Upper lobe of left lung (tissue), 6 donors: ENCODE results near the gene CACHD1. TPM values are rescaled to one million over a fixed set of nuclear protein-coding genes. Genes with fewer than 3 reads are reported as not detected.

ENCODE experiments used
- ATAC-seq, 2 donors: fragments of 200-7000 bp; cut with Tn5 transposase; one replicate each; pipeline ENCODE4 v1.9.1; 2022; ENCODE audit warnings: mild to moderate bottlenecking in 2 of 2, moderate library complexity in 2 of 2; ENCODE audit not compliant: low FRiP score in 2 of 2
- DNase-seq, 2 donors: peaks; one replicate each; pipeline ENCODE4 v3.0.0-alpha.2; 2019 to 2020
- H3K27ac ChIP-seq, 4 donors: fragments of 200-600 bp; sonication (generic); one replicate each; pipeline ENCODE4 v1.5.1; 2016 to 2019
- H3K27me3 ChIP-seq, 4 donors: fragments of 200-600 bp; sonication (generic); one replicate each; pipeline ENCODE4 v1.5.1; 2017 to 2019
- H3K36me3 ChIP-seq, 4 donors: fragments of 200-600 bp; sonication (generic); one replicate each; pipeline ENCODE4 v1.5.1; 2016 to 2019
- H3K4me1 ChIP-seq, 4 donors: fragments of 200-600 bp; sonication (generic); one replicate each; pipeline ENCODE4 v1.5.1; 2018 to 2019
- H3K4me3 ChIP-seq, 4 donors: fragments of 200-600 bp; sonication (generic); one replicate each; pipeline ENCODE4 v1.5.1; 2017 to 2019; ENCODE audit warnings: mild to moderate bottlenecking in 2 of 4, moderate library complexity in 1 of 4
- H3K9me3 ChIP-seq, 4 donors: fragments of 200-600 bp; sonication (generic); one replicate each; pipeline ENCODE4 v1.5.1; 2018 to 2019
- CTCF ChIP-seq, 6 experiments: fragments of 450-650 bp in 4 of 6; fragments of 200-600 bp in 2 of 6; sonication (generic) in 2 of 6; IDR thresholded peaks; one replicate each; pipeline ENCODE4 v1.5.1; 2016 to 2019; ENCODE audit warnings: antibody characterized with exemption in 6 of 6
- EP300 ChIP-seq, 4 donors: sonication (generic); formaldehyde crosslinking; IDR thresholded peaks; one replicate each; pipeline ENCODE4 v1.5.1; 2017; ENCODE audit warnings: antibody characterized with exemption in 4 of 4, control low read depth in 2 of 4
- POLR2A ChIP-seq, 4 donors: fragments of 450-650 bp; IDR thresholded peaks; one replicate each; pipeline ENCODE4 v1.5.1; 2016 to 2017; ENCODE audit warnings: antibody characterized with exemption in 4 of 4, mild to moderate bottlenecking in 2 of 4
- POLR2AphosphoS5 ChIP-seq, 2 donors: sonication (generic); formaldehyde crosslinking; IDR thresholded peaks; one replicate each; pipeline ENCODE4 v1.5.1; 2017; ENCODE audit warnings: antibody characterized with exemption in 2 of 2
- WGBS, 2 donors: methylation state at CpG; one replicate each; pipeline ENCODE4 v1.1.5; 2017 to 2018; 5-methylcytosine and 5-hydroxymethylcytosine counted together
- total RNA-seq, 6 donors: library from RNA; depleted of rRNA in 4 of 6; stranded (reverse); fragments of >200 nt in 4 of 6; gene quantifications; one replicate each; pipeline versions ENCODE4 v1.1.0 to v1.2.1, GENCODE V29; 2016 to 2021
- donor health status: DM: no; HTN: no; CAD: no; lungs with moderate emphysema.
- donor health status: DM: no; HTN: yes; CAD: no; lungs with severe emphysema.

The CACHD1 gene
- total RNA-seq, 6 donors from 2014 or later: 7.3 to 26.3 (median 22.9) TPM

GRCh38 chr1:64536836-64537490, 67.0 kb downstream of the CACHD1 start:
- no peaks in the 10 kb centered on the region for H3K36me3 ChIP-seq
- peak overlapping the region; percentile 16 to 52 (median 46) for H3K27ac ChIP-seq
- no peaks in the 10 kb centered on the region for H3K9me3 ChIP-seq
- 51 to 75% methylated on average over 8 of the region's 8 CpGs for WGBS, 2 donors
- DNase-seq (peak in 1 of 2 donors; percentile 54), ATAC-seq (peak; percentile 37 to 88)
- H3K4me1 ChIP-seq: peaks cover 32 to 63% (median 47%) of the 10 kb centered on the region in 4 donors
- no peak for TF ChIP-seq POLR2AphosphoS5 (IDR thresholded peaks at IDR 0.05)
- no peak for TF ChIP-seq CTCF (IDR thresholded peaks at IDR 0.05)
- TF ChIP-seq POLR2A (IDR thresholded peaks at IDR 0.05): no peak
- TF ChIP-seq EP300 (IDR thresholded peaks at IDR 0.05): no peak
- H3K27me3 ChIP-seq: no peaks in the 10 kb centered on the region
- H3K4me3 ChIP-seq: peak overlapping the region in 1 of 4 donors; percentile 2

GRCh38 chr1:64537942-64538341, 68.0 kb downstream of the CACHD1 start:
- 60 to 75% methylated on average over 4 of the region's 4 CpGs for WGBS, 2 donors
- Histone ChIP-seq H3K36me3 (no peaks in the 10 kb centered on the region), H3K4me3 (no peak overlapping the region), H3K4me1 (peaks cover 32 to 68% (median 46%) of the 10 kb centered on the region in 4 donors), H3K27ac (peak overlapping the region in 1 of 4 donors; percentile 6), H3K27me3 (no peaks in the 10 kb centered on the region), H3K9me3 (no peaks in the 10 kb centered on the region)
- DNase-seq (no peak), ATAC-seq (peak in 1 of 2 donors; percentile 26)
- TF ChIP-seq POLR2AphosphoS5 (IDR thresholded peaks at IDR 0.05) (no peak), CTCF (IDR thresholded peaks at IDR 0.05) (no peak), POLR2A (IDR thresholded peaks at IDR 0.05) (no peak), EP300 (IDR thresholded peaks at IDR 0.05) (no peak)

GRCh38 chr1:64538389-64538788, 68.5 kb downstream of the CACHD1 start:
- Histone ChIP-seq H3K36me3 (no peaks in the 10 kb centered on the region), H3K4me3 (no peak overlapping the region), H3K27me3 (no peaks in the 10 kb centered on the region), H3K9me3 (no peaks in the 10 kb centered on the region), H3K4me1 (peaks cover 32 to 68% (median 46%) of the 10 kb centered on the region in 4 donors), H3K27ac (no peak overlapping the region)
- 79 to 91% methylated on average over 3 of the region's 3 CpGs for WGBS, 2 donors
- ATAC-seq (no peak), DNase-seq (no peak)
- no peak for TF ChIP-seq EP300 (IDR thresholded peaks at IDR 0.05)
- TF ChIP-seq POLR2AphosphoS5 (IDR thresholded peaks at IDR 0.05): no peak
- TF ChIP-seq CTCF (IDR thresholded peaks at IDR 0.05): no peak

- Histone ChIP-seq H3K27ac (peak overlapping the region; percentile 51 to 73 (median 65)), H3K4me1 (peaks cover 32 to 68% (median 46%) of the 10 kb centered on the region in 4 donors), H3K27me3 (no peaks in the 10 kb centered on the region), H3K9me3 (no peaks in the 10 kb centered on the region), H3K4me3 (no peak overlapping the region), H3K36me3 (no peaks in the 10 kb centered on the region)
- TF ChIP-seq EP300 (IDR thresholded peaks at IDR 0.05): no peak
- no peak for TF ChIP-seq POLR2A (IDR thresholded peaks at IDR 0.05)
- no peak for TF ChIP-seq POLR2AphosphoS5 (IDR thresholded peaks at IDR 0.05)
- no peak for TF ChIP-seq CTCF (IDR thresholded peaks at IDR 0.05)
- ATAC-seq (no peak), DNase-seq (no peak)
- WGBS, 2 donors: 47 to 58% methylated on average over 3 of the region's 3 CpGs
These were observed 69.4 kb downstream of the CACHD1 start for GRCh38 chr1:64539289-64539688.

- peak in 1 of 2 donors; percentile 76 for DNase-seq
- WGBS, 2 donors: 45 to 47% methylated on average over 2 of the region's 2 CpGs
- H3K9me3 ChIP-seq: no peaks in the 10 kb centered on the region
- H3K36me3 ChIP-seq: no peaks in the 10 kb centered on the region
- peaks cover 32 to 68% (median 46%) of the 10 kb centered on the region in 4 donors for H3K4me1 ChIP-seq
- no peaks in the 10 kb centered on the region for H3K27me3 ChIP-seq
- peak overlapping the region; percentile 51 to 73 (median 65) for H3K27ac ChIP-seq
- H3K4me3 ChIP-seq: peak overlapping the region in 3 of 4 donors; percentile 14 to 30 (median 28)
- ATAC-seq: no peak
- no peak for TF ChIP-seq POLR2AphosphoS5 (IDR thresholded peaks at IDR 0.05)
- TF ChIP-seq CTCF (IDR thresholded peaks at IDR 0.05): no peak
- no peak for TF ChIP-seq EP300 (IDR thresholded peaks at IDR 0.05)
- TF ChIP-seq POLR2A (IDR thresholded peaks at IDR 0.05): no peak
These were observed 69.9 kb downstream of the CACHD1 start for GRCh38 chr1:64539781-64540218.
